Measurements from ENCODE around the gene MLNR. TPM values are rescaled to one million over a fixed set of nuclear protein-coding genes. Genes with fewer than 3 reads are reported as not detected.

The MLNR gene
- total RNA-seq, 1 experiment from 2014 or later = not detected

GRCh38 chr13:49171359-49171758 lies 48.8 kb upstream of the MLNR start:
- H3K36me3 ChIP-seq (ENCODE audit: control insufficient read depth in 1 of 2, insufficient read depth in 2 of 2, low read length in 2 of 2) = no peaks in the 10 kb centered on the region
- RAD21 ChIA-PET (ENCODE audit: low non-redundant PET in 1 of 2, low total read pairs in 2 of 2, uncharacterized antibody in 2 of 2, unreplicated experiment in 2 of 2) = no interaction called here

GRCh38 chr13:49183672-49184325 lies 36.3 kb upstream of the MLNR start:
- CTCF ChIA-PET = no interaction called here
- no peaks in the 10 kb centered on the region for H4K20me1 ChIP-seq (ENCODE audit: insufficient read depth)
- no peak overlapping the region for H3K4me2 ChIP-seq (ENCODE audit: low read length)
- H3K27me3 ChIP-seq (ENCODE audit: insufficient read depth, low read length) = no peaks in the 10 kb centered on the region
- peaks cover 0 to 13% of the 10 kb centered on the region in 2 experiments; a peak in 2 of 4 replicates for H3K36me3 ChIP-seq (ENCODE audit: control insufficient read depth in 1 of 2, insufficient read depth in 2 of 2, low read length in 2 of 2)
- no peak overlapping the region for H3K9ac ChIP-seq (ENCODE audit: low read length)
- DNase-seq (ENCODE audit: low read depth, low spot score) (no peak), ATAC-seq (no peak)
- H3K9me3 ChIP-seq (ENCODE audit: control insufficient read depth in 1 of 2, insufficient read depth in 1 of 2, low read depth in 1 of 2, low read length in 2 of 2) = no peaks in the 10 kb centered on the region
- no peak overlapping the region for H3K4me3 ChIP-seq (replicated peaks in 1 of 2; ENCODE audit: low read depth in 1 of 2, low read length in 2 of 2)
- POLR2A ChIA-PET = no interaction called here
- H2AFZ ChIP-seq (ENCODE audit: low read depth, low read length, poor library complexity, severe bottlenecking) = no peak overlapping the region
- H3K9me2 ChIP-seq (ENCODE audit: insufficient read depth) = no peaks in the 10 kb centered on the region
- H3K79me2 ChIP-seq (ENCODE audit: insufficient read depth, low read length) = no peaks in the 10 kb centered on the region
- no peaks in the 10 kb centered on the region for H3K4me1 ChIP-seq (ENCODE audit: control insufficient read depth in 1 of 2, insufficient read depth in 2 of 2, low read length in 2 of 2)
- RAD21 ChIA-PET (ENCODE audit: low non-redundant PET in 1 of 2, low total read pairs in 2 of 2, uncharacterized antibody in 2 of 2, unreplicated experiment in 2 of 2) = no interaction called here
- BruUV-seq (replicated peaks) = no TSS peak
- intact Hi-C loops (cut with micrococcal nuclease) = no loop called here
- H3K27ac ChIP-seq (ENCODE audit: low read depth, low read length) = no peak overlapping the region
- no peak for TF ChIP-seq ZNF274 (IDR thresholded peaks at IDR 0.05; ENCODE audit: low read depth, low read length)
- TF ChIP-seq FOSL1 (IDR thresholded peaks at IDR 0.05; ENCODE audit: low read depth) = no peak
- no peak for TF ChIP-seq SRF (IDR thresholded peaks at IDR 0.05; ENCODE audit: low read depth)
- no peak for TF ChIP-seq ZBTB33 (IDR thresholded peaks at IDR 0.05; ENCODE audit: extremely low read depth, insufficient replicate concordance, low read length)
- TF ChIP-seq SIN3A (IDR thresholded peaks at IDR 0.05; ENCODE audit: low read depth) = no peak
- no peak for TF ChIP-seq SP1 (IDR thresholded peaks at IDR 0.05; ENCODE audit: low read depth)
- TF ChIP-seq YY1 (IDR thresholded peaks at IDR 0.05; ENCODE audit: extremely low read depth, insufficient replicate concordance, low read depth, low read length) = no peak
- TF ChIP-seq MAX (IDR thresholded peaks at IDR 0.05) = no peak
- no peak for TF ChIP-seq EZH2 (IDR thresholded peaks at IDR 0.05)
- TF ChIP-seq POLR2A (IDR thresholded peaks at IDR 0.05; ENCODE audit: borderline replicate concordance, extremely low read depth, insufficient read depth, insufficient read length) = no peak
- TF ChIP-seq REST (IDR thresholded peaks at IDR 0.05; ENCODE audit: low read depth) = no peak
- TF ChIP-seq ATF3 (IDR thresholded peaks at IDR 0.05) = no peak
- TF ChIP-seq CEBPB (IDR thresholded peaks at IDR 0.05; ENCODE audit: low read depth) = no peak
- TF ChIP-seq ELF1 (IDR thresholded peaks at IDR 0.05; ENCODE audit: borderline replicate concordance, low read depth) = no peak

More at GRCh38 chr13:49171359-49171758, 48.8 kb upstream of the MLNR start:
- ChIA-PET CTCF (no interaction called here), POLR2A (no interaction called here)
- intact Hi-C loops (cut with micrococcal nuclease) = no loop called here
- Histone ChIP-seq H3K9me3 (ENCODE audit: control insufficient read depth in 1 of 2, insufficient read depth in 1 of 2, low read depth in 1 of 2, low read length in 2 of 2) (no peaks in the 10 kb centered on the region), H3K27ac (ENCODE audit: low read depth, low read length) (no peak overlapping the region), H4K20me1 (ENCODE audit: insufficient read depth) (no peaks in the 10 kb centered on the region), H3K4me3 (replicated peaks in 1 of 2; ENCODE audit: low read depth in 1 of 2, low read length in 2 of 2) (no peak overlapping the region), H3K9ac (ENCODE audit: low read length) (no peak overlapping the region), H3K4me1 (ENCODE audit: control insufficient read depth in 1 of 2, insufficient read depth in 2 of 2, low read length in 2 of 2) (no peaks in the 10 kb centered on the region), H3K9me2 (ENCODE audit: insufficient read depth) (no peaks in the 10 kb centered on the region), H2AFZ (ENCODE audit: low read depth, low read length, poor library complexity, severe bottlenecking) (no peak overlapping the region), H3K27me3 (ENCODE audit: insufficient read depth, low read length) (no peaks in the 10 kb centered on the region), H3K79me2 (ENCODE audit: insufficient read depth, low read length) (no peaks in the 10 kb centered on the region), H3K4me2 (ENCODE audit: low read length) (no peak overlapping the region)
- no TSS peak for BruUV-seq (replicated peaks)
- ATAC-seq = no peak
- no peak for DNase-seq (ENCODE audit: low read depth, low spot score)
- no peak for TF ChIP-seq YY1 (IDR thresholded peaks at IDR 0.05; ENCODE audit: extremely low read depth, insufficient replicate concordance, low read depth, low read length)
- TF ChIP-seq JUND (IDR thresholded peaks at IDR 0.05) = no peak
- no peak for TF ChIP-seq ZNF274 (IDR thresholded peaks at IDR 0.05; ENCODE audit: low read depth, low read length)
